GM23338 (cell line): ENCODE data around the gene DHDDS. TPM values are rescaled to one million over a fixed set of nuclear protein-coding genes. Genes with fewer than 3 reads are reported as not detected.

Experiments used
- ATAC-seq: fragments of 200-7000 bp; cut with Tn5 transposase; 3 replicates; pipeline ENCODE4 v1.9.1; 2020
- DNase-seq: peaks from one replicate; pipeline ENCODE4 v3.0.0-alpha.2; 2015; ENCODE audit warnings: low spot score
- H2AFZ ChIP-seq: fragments of 200-600 bp; sonication (generic); 2 replicates; pipeline ENCODE4 v1.8.0; 2016; ENCODE audit warnings: antibody characterized with exemption, mild to moderate bottlenecking, moderate library complexity
- H3F3A ChIP-seq: fragments of 200-600 bp; sonication (generic); replicated peaks from 2 replicates; pipeline ENCODE4 v1.8.0; 2017; ENCODE audit warnings: antibody characterized with exemption, mixed run types, low read depth
- H3K27ac ChIP-seq: fragments of 200-600 bp; sonication (generic); 2 replicates; pipeline ENCODE4 v1.6.1; 2016; ENCODE audit warnings: low read depth
- H3K27me3 ChIP-seq: fragments of 200-600 bp; sonication (generic); 2 replicates; pipeline ENCODE4 v1.8.0; 2016; ENCODE audit warnings: mild to moderate bottlenecking, mixed run types, moderate library complexity; ENCODE audit not compliant: insufficient read depth
- H3K36me3 ChIP-seq: fragments of 200-600 bp; sonication (generic); 2 replicates; pipeline ENCODE4 v1.8.0; 2016; ENCODE audit warnings: mild to moderate bottlenecking; ENCODE audit not compliant: insufficient read depth
- H3K4me1 ChIP-seq: fragments of 200-600 bp; sonication (generic); 2 replicates; pipeline ENCODE4 v1.8.0; 2016; ENCODE audit warnings: mild to moderate bottlenecking, moderate library complexity; ENCODE audit not compliant: insufficient read depth
- H3K4me2 ChIP-seq: fragments of 200-600 bp; sonication (generic); 2 replicates; pipeline ENCODE4 v1.7.1; 2017; ENCODE audit warnings: mixed run types
- H3K4me3 ChIP-seq: fragments of 200-600 bp; sonication (generic); 2 replicates; pipeline ENCODE4 v1.6.1; 2016; ENCODE audit warnings: mixed run types
- H3K79me2 ChIP-seq: fragments of 200-600 bp; sonication (generic); replicated peaks from 2 replicates; pipeline ENCODE4 v1.8.0; 2017; ENCODE audit warnings: mild to moderate bottlenecking; ENCODE audit not compliant: insufficient read depth
- H3K9me2 ChIP-seq: fragments of 200-600 bp; sonication (generic); 2 replicates; pipeline ENCODE4 v1.8.0; 2017; ENCODE audit not compliant: insufficient read depth
- H4K20me1 ChIP-seq: fragments of 200-600 bp; sonication (generic); replicated peaks from 2 replicates; pipeline ENCODE4 v1.8.0; 2017; ENCODE audit warnings: mild to moderate bottlenecking; ENCODE audit not compliant: insufficient read depth
- H3K27ac Mint-ChIP-seq: 2 replicates; pipeline ENCODE4 v1.8.0; 2020; ENCODE audit warnings: inconsistent platforms, mild to moderate bottlenecking, moderate library complexity, mixed read lengths
- H3K27me3 Mint-ChIP-seq: 3 replicates; pipeline ENCODE4 v1.8.0; 2022; ENCODE audit warnings: low read depth, mild to moderate bottlenecking, moderate library complexity, mixed read lengths, inconsistent platforms; ENCODE audit not compliant: insufficient read depth, poor library complexity
- H3K36me3 Mint-ChIP-seq: 3 replicates; pipeline ENCODE4 v1.8.0; 2021; ENCODE audit warnings: low read depth, mild to moderate bottlenecking, inconsistent platforms, moderate library complexity, mixed read lengths
- H3K4me1 Mint-ChIP-seq: 3 replicates; pipeline ENCODE4 v1.8.0; 2020; ENCODE audit warnings: mild to moderate bottlenecking, inconsistent platforms, mixed read lengths
- H3K4me3 Mint-ChIP-seq: 3 replicates; pipeline ENCODE4 v1.8.0; 2021; ENCODE audit warnings: moderate library complexity, mild to moderate bottlenecking, inconsistent platforms, mixed read lengths
- H3K9me3 Mint-ChIP-seq: 3 replicates; pipeline ENCODE4 v1.8.0; 2020; ENCODE audit warnings: moderate library complexity, mild to moderate bottlenecking, inconsistent platforms, mixed read lengths
- CTCF ChIP-seq, 2 experiments: fragments of 200-600 bp in 1 of 2; sonication (generic) in 1 of 2; conservative IDR thresholded peaks; 2 replicates each; pipeline versions ENCODE4 v1.5.1 to v1.6.1; 2016 to 2017; ENCODE audit warnings: antibody characterized with exemption in 2 of 2, low read depth in 2 of 2, mild to moderate bottlenecking in 2 of 2, moderate library complexity in 1 of 2
- ETS1 ChIP-seq: IDR thresholded peaks from 2 replicates; pipeline ENCODE4 v1.6.1; 2016; ENCODE audit warnings: antibody characterized with exemption
- EZH2 ChIP-seq: fragments of 200-600 bp; sonication (generic); IDR thresholded peaks from one replicate; pipeline ENCODE4 v1.8.0; 2017; ENCODE audit warnings: antibody characterized with exemption, mild to moderate bottlenecking, low read depth; ENCODE audit not compliant: unreplicated experiment
- EZH2phosphoT487 ChIP-seq: fragments of 200-600 bp; sonication (generic); IDR thresholded peaks from one replicate; pipeline ENCODE4 v1.8.1; 2018; ENCODE audit warnings: antibody characterized with exemption; ENCODE audit not compliant: unreplicated experiment
- JUNB ChIP-seq: IDR thresholded peaks from one replicate; pipeline ENCODE4 v1.6.1; 2016; ENCODE audit warnings: antibody characterized with exemption; ENCODE audit not compliant: unreplicated experiment
- NANOG ChIP-seq: IDR thresholded peaks from 2 replicates; pipeline ENCODE4 v1.6.1; 2016; ENCODE audit warnings: antibody characterized with exemption, borderline replicate concordance
- ZNF462 ChIP-seq: fragments of 250-450 bp; sonication (Bioruptor Pico); IDR thresholded peaks from 2 replicates; pipeline ENCODE4 v1.5.0; 2020; ENCODE audit warnings: mild to moderate bottlenecking, moderate library complexity
- polyA plus RNA-seq: library from polyadenylated mRNA; unstranded; fragments of >200 nt; fragmentation: Nextera tagmentation; extraction: Ambion mirVana; gene quantifications from 2 replicates; pipeline ENCODE4 v1.2.1, GENCODE V29; 2016
- total RNA-seq: library from RNA; depleted of rRNA; stranded (reverse); fragments of >200 nt; shearing (Covaris generic); gene quantifications from 2 replicates; pipeline ENCODE4 v1.2.3, GENCODE V29; 2014

Gene DHDDS
- total and polyA plus RNA-seq, 2 experiments from 2014 or later, result 32.6 to 49.5 TPM

- Histone ChIP-seq H3K4me3 (no peak overlapping the region), H3F3A (no peaks in the 10 kb centered on the region), H3K27me3 (no peaks in the 10 kb centered on the region), H3K4me2 (no peak overlapping the region), H2AFZ (no peak overlapping the region), H3K4me1 (no peaks in the 10 kb centered on the region), H3K36me3 (no peaks in the 10 kb centered on the region), H3K9me2 (no peaks in the 10 kb centered on the region), H3K27ac (no peak overlapping the region), H3K79me2 (no peaks in the 10 kb centered on the region), H4K20me1 (no peaks in the 10 kb centered on the region)
- H3K36me3 Mint-ChIP-seq, result no peaks in the 10 kb centered on the region
- no peak for ATAC-seq
- no peak overlapping the region for H3K27ac Mint-ChIP-seq
- H3K9me3 Mint-ChIP-seq, result no peaks in the 10 kb centered on the region
- no peak for DNase-seq
- H3K4me1 Mint-ChIP-seq, result no peaks in the 10 kb centered on the region; the same call in 2 of the 3 replicates
- H3K27me3 Mint-ChIP-seq, result peaks cover 4% of the 10 kb centered on the region
- TF ChIP-seq JUNB, result no peak
- TF ChIP-seq NANOG, result no peak
- TF ChIP-seq ETS1, result no peak
- no peak for TF ChIP-seq CTCF (conservative IDR thresholded peaks at IDR 0.05; ENCODE audit: low read depth in 2 of 2)
- no peak for TF ChIP-seq ZNF462 (CRISPR knock-in tag)
- no peak for TF ChIP-seq EZH2
- no peak for TF ChIP-seq EZH2phosphoT487
- no peak overlapping the region for H3K4me3 Mint-ChIP-seq
Measured at GRCh38 chr1:26490155-26490554, 58.0 kb downstream of the DHDDS start.
